Cardiac fibroblast (primary cell): ENCODE results near the gene SAXO1.

Source experiments
- DNase-seq, 2 donors: peaks; one replicate each; pipeline versions ENCODE4 v3.0.0 to v3.0.0-alpha.2; 2010; ENCODE audit warnings: low read depth in 2 of 2
- H3K4me3 ChIP-seq, 2 donors: replicated peaks in 1 of 2; 1 replicate in 1 of 2; 2 replicates in 1 of 2; pipeline ENCODE4 v1.5.1; 2011; ENCODE audit warnings: low read depth in 2 of 2, low read length in 2 of 2, mild to moderate bottlenecking in 2 of 2, moderate library complexity in 1 of 2
- TF ChIP-seq, protein P1 (sequence below): IDR thresholded peaks from one replicate; pipeline ENCODE4 v1.5.1; 2011; ENCODE audit warnings: low read depth, mild to moderate bottlenecking, low read length, inconsistent platforms

SAXO1 gene

DNA sequence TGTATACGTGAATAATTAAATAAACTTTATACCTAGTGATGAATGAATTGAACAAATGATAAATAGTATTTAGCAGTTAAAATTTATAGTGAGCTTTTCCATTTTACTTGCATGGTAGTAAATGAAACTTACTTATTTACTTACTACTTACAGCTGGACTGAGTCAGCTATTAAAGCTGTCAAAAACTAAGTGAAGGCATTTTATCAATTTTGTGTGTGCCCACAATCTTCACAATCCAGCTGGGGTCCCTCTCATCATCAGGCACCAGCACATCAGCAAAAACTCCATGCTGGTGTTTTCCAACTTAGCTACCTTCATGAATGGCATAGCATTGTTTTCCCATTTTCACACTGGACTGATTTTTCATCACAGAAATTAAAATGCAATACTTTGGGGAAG is 81.1 kb downstream of the SAXO1 start:
- DNase-seq = no peak
- TF ChIP-seq, protein P1, sequence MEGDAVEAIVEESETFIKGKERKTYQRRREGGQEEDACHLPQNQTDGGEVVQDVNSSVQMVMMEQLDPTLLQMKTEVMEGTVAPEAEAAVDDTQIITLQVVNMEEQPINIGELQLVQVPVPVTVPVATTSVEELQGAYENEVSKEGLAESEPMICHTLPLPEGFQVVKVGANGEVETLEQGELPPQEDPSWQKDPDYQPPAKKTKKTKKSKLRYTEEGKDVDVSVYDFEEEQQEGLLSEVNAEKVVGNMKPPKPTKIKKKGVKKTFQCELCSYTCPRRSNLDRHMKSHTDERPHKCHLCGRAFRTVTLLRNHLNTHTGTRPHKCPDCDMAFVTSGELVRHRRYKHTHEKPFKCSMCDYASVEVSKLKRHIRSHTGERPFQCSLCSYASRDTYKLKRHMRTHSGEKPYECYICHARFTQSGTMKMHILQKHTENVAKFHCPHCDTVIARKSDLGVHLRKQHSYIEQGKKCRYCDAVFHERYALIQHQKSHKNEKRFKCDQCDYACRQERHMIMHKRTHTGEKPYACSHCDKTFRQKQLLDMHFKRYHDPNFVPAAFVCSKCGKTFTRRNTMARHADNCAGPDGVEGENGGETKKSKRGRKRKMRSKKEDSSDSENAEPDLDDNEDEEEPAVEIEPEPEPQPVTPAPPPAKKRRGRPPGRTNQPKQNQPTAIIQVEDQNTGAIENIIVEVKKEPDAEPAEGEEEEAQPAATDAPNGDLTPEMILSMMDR = no peak
- H3K4me3 ChIP-seq = no peak overlapping the region

DNA sequence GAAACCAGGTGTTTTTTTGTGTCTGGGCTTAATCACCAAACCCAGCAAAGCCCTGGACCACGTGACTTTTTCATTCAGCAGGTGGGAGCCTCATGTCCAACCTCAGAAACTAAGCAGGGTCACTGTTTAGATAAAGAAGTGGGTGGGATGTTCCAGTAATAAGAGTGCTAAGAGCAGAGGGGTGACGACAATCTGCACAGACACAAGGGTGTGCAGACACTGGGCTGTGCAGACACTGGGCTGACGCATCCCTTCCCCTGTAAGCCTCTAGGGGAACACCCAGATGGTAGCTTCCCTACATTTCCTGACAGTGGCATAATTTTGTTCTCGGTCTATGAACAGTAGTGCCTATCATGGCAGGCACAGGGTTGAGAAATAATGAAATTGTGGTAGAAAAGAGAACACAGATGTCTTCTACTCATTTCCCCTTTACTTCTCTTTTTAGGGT is 85.1 kb downstream of the SAXO1 start:
- H3K4me3 ChIP-seq = no peak overlapping the region
- no peak for DNase-seq
- TF ChIP-seq, protein P1 = no peak

DNA sequence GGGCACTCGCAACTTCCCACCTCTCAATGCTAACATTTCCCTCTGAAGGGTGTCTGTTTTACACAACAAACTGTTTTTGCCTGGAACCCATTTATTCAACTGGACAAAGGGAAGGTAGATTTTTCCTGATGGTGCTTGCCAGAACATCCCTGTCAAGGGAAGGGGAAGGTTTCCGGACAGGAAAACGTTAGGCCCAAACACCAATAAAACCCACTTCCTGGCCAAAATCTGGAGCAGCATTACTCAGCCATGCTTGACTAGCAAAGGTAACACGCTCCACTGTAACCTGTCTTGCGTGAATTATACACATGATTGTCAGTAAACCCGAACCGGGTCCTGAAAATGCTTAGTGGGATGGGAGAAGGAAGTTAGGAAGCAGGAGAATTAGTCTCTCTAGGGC is 90.2 kb downstream of the SAXO1 start:
- no peak for DNase-seq
- H3K4me3 ChIP-seq = no peak overlapping the region
- TF ChIP-seq, protein P1 = no peak

DNA sequence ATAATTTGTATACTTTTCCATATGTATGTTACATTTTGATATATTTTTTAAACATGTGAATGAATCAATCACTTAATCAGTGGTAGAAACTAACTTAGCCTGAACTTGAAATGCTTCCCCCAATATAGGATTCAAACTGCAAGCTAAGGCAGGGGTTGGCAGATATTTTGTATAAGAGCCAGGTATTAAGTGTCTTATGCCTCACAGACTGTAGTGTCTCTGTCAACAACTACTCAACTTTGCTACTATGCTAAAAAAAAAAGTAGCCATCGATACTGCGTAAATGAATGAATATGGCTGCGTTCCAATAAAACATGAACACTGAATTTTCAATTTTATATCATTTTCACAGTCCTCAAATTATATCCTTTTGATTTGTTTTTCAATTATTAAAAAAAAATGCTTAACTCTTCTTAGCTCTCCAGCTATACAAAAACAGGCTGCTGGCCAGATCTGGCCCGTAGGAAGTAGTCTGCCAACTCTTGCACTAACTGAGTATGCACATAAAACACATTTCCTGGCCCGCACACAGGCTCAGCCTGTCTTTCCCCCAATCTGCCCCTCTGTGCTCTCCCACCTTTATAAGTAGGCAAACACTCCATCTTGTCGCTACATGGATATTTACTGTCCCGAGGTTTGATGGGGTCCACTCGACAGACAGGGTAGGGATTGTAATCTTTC is 91.8 kb downstream of the SAXO1 start:
- H3K4me3 ChIP-seq = no peak overlapping the region
- TF ChIP-seq, protein P1 = no peak
- no peak for DNase-seq

DNA sequence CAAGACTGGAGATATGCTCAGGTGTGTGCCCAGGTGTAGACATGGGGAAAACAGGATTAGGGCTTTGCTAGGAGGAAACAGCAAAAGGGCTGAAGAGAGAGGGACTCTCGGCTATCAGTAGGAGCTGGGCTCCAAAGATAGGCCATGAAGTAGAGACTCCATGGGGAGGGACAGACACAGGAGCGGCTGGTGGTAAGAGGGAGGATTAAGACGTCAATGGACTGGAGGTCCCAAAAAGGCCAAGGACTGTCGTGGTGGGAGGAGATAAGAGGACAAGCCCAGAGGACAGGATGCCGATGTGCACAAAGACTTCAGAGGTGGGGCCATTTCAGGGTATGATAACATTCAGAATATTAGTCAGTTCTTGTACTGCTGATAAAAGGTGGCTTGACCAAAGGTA is 93.1 kb downstream of the SAXO1 start:
- no peak for DNase-seq
- TF ChIP-seq, protein P1 = no peak
- H3K4me3 ChIP-seq = no peak overlapping the region

DNA sequence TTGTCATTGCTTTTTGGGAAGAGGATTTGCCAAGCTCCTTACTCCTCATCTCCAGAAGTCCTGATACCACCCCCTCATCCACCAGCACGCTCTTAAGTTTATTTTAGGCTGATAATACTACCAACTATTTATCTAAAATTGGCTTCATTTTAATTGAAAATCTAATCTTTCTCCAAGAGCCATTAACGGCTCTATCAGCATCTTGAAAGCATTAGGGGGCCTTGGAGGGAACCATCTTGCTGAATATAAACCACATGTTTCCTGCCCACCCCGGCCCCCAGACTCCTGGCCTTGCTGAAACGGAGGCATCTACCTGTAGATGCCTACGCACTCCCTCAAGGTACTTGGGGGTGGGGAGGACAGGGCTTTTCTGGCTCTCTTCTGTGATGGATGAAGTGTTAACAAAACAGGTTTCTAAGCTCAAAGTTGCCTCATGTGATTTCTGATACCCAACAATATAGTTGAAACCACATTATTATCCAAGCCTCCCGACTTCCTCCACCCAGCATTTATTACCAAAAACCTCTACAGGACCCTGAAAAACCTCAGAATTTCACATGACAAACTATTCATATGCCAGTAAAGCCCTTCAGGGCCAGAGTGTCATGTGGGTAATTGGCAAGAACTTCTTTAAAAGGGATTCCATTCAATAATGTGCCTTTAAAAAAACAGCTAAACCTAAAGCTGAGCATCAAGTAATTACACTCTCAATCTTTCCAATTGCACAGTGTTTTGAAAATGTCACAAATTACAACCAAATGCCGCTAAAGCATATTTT is 96.7 kb downstream of the SAXO1 start:
- DNase-seq = no peak
- TF ChIP-seq, protein P1 = no peak
- H3K4me3 ChIP-seq = no peak overlapping the region
